Measurements from ENCODE around the gene MPP2.

The MPP2 gene

GRCh38 chr17:43917016-43917347 is 9.6 kb upstream of the MPP2 start:
- H3K4me3 ChIP-seq (ENCODE audit: low read length), result peak overlapping the region; percentile 0; the same call in 1 of the 2 replicates
- TF ChIP-seq ZNF274 (IDR thresholded peaks at IDR 0.05; ENCODE audit: low read depth, low read length), result no peak

GRCh38 chr17:43916385-43916784 is 9.0 kb upstream of the MPP2 start:
- TF ChIP-seq ZNF274 (IDR thresholded peaks at IDR 0.05; ENCODE audit: low read depth, low read length), result no peak
- H3K4me3 ChIP-seq (ENCODE audit: low read length), result no peak overlapping the region

GRCh38 chr17:43915559-43915958 is 8.2 kb upstream of the MPP2 start:
- no peak for TF ChIP-seq ZNF274 (IDR thresholded peaks at IDR 0.05; ENCODE audit: low read depth, low read length)
- H3K4me3 ChIP-seq (ENCODE audit: low read length), result no peak overlapping the region

GRCh38 chr17:43914451-43914850 is 7.1 kb upstream of the MPP2 start:
- TF ChIP-seq ZNF274 (IDR thresholded peaks at IDR 0.05; ENCODE audit: low read depth, low read length), result no peak
- no peak overlapping the region for H3K4me3 ChIP-seq (ENCODE audit: low read length)

- no peak for TF ChIP-seq ZNF274 (IDR thresholded peaks at IDR 0.05; ENCODE audit: low read depth, low read length)
- no peak overlapping the region for H3K4me3 ChIP-seq (ENCODE audit: low read length)
Observed at GRCh38 chr17:43913584-43913983, 6.2 kb upstream of the MPP2 start.

GRCh38 chr17:43912635-43913304 is 5.4 kb upstream of the MPP2 start:
- TF ChIP-seq ZNF274 (IDR thresholded peaks at IDR 0.05; ENCODE audit: low read depth, low read length), result no peak
- H3K4me3 ChIP-seq (ENCODE audit: low read length), result no peak overlapping the region

GRCh38 chr17:43911904-43912303 is 4.6 kb upstream of the MPP2 start:
- H3K4me3 ChIP-seq (ENCODE audit: low read length), result no peak overlapping the region
- TF ChIP-seq ZNF274 (IDR thresholded peaks at IDR 0.05; ENCODE audit: low read depth, low read length), result no peak

- TF ChIP-seq ZNF274 (IDR thresholded peaks at IDR 0.05; ENCODE audit: low read depth, low read length), result no peak
- no peak overlapping the region for H3K4me3 ChIP-seq (ENCODE audit: low read length)
Observed at GRCh38 chr17:43909537-43910231, 2.3 kb upstream of the MPP2 start.

- no peak for TF ChIP-seq ZNF274 (IDR thresholded peaks at IDR 0.05; ENCODE audit: low read depth, low read length)
- no peak overlapping the region; the same call in 1 of the 2 replicates for H3K4me3 ChIP-seq (ENCODE audit: low read length)
Observed at GRCh38 chr17:43907998-43908721, 824 bp upstream of the MPP2 start.

GRCh38 chr17:43906951-43907424 is 348 bp downstream of the MPP2 start:
- TF ChIP-seq ZNF274 (IDR thresholded peaks at IDR 0.05; ENCODE audit: low read depth, low read length), result no peak
- H3K4me3 ChIP-seq (ENCODE audit: low read length), result peak overlapping the region; percentile 7; the same call in 1 of the 2 replicates

GRCh38 chr17:43905985-43906852 is 1.1 kb downstream of the MPP2 start:
- TF ChIP-seq ZNF274 (IDR thresholded peaks at IDR 0.05; ENCODE audit: low read depth, low read length), result no peak
- H3K4me3 ChIP-seq (ENCODE audit: low read length), result no peak overlapping the region

- TF ChIP-seq ZNF274 (IDR thresholded peaks at IDR 0.05; ENCODE audit: low read depth, low read length), result no peak
- H3K4me3 ChIP-seq (ENCODE audit: low read length), result no peak overlapping the region
Observed at GRCh38 chr17:43905400-43905984, 1.8 kb downstream of the MPP2 start.

GRCh38 chr17:43901861-43902589 is 5.3 kb downstream of the MPP2 start:
- H3K4me3 ChIP-seq (ENCODE audit: low read length), result no peak overlapping the region
- TF ChIP-seq ZNF274 (IDR thresholded peaks at IDR 0.05; ENCODE audit: low read depth, low read length), result no peak
